ENCODE data around the gene DUOXA1.
"Not testable (repeated sequence)": the region's sequence is repeated elsewhere in the genome, so short reads cannot be mapped to it uniquely, and the experiment has no call there.

DUOXA1 gene

GRCh38 chr15:45079201-45079600 lies 50.5 kb downstream of the DUOXA1 start:
- H3K4me2 ChIP-seq (ENCODE audit: low read length); H3K27me3 ChIP-seq (ENCODE audit: control insufficient read depth, insufficient read depth, low read length); H3K9me3 ChIP-seq (replicated peaks; ENCODE audit: low read length); H3K4me3 ChIP-seq (ENCODE audit: low read length); H3K9ac ChIP-seq (ENCODE audit: low read depth, low read length); H3K4me1 ChIP-seq (ENCODE audit: control insufficient read depth, insufficient read depth, low read length); H3K36me3 ChIP-seq (ENCODE audit: insufficient read depth, low read length): not testable (repeated sequence)

DNA sequence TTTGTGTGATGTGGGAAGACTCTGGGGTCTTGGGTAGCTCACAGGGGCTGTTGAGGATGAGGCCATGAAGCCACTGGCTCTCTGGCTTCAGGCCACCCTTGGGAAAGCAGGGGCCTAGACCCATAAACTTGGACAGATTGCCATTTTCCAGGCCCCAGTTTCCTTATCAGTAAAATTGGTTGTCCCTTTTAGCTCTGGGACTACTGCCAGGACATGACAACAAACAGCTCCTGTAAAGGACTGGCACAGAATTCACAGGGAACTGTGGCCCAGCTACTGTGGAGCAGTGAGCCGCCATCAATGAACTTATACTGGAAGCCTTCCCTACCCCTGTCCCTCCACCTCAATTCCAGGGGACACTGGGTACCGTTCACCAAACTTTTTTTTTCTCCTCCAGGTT lies 52.3 kb downstream of the DUOXA1 start:
- H3K4me3 ChIP-seq (ENCODE audit: low read length); H3K27me3 ChIP-seq (ENCODE audit: control insufficient read depth, insufficient read depth, low read length); H3K36me3 ChIP-seq (ENCODE audit: insufficient read depth, low read length); H3K9ac ChIP-seq (ENCODE audit: low read depth, low read length); H3K4me2 ChIP-seq (ENCODE audit: low read length); H3K4me1 ChIP-seq (ENCODE audit: control insufficient read depth, insufficient read depth, low read length); H3K9me3 ChIP-seq (replicated peaks; ENCODE audit: low read length): not testable (repeated sequence)

- not testable (repeated sequence) for H3K27me3 ChIP-seq (ENCODE audit: control insufficient read depth, insufficient read depth, low read length); H3K4me2 ChIP-seq (ENCODE audit: low read length); H3K9ac ChIP-seq (ENCODE audit: low read depth, low read length); H3K4me3 ChIP-seq (ENCODE audit: low read length); H3K4me1 ChIP-seq (ENCODE audit: control insufficient read depth, insufficient read depth, low read length); H3K9me3 ChIP-seq (replicated peaks; ENCODE audit: low read length); H3K36me3 ChIP-seq (ENCODE audit: insufficient read depth, low read length)
Measured at GRCh38 chr15:45075440-45076320, 54.0 kb downstream of the DUOXA1 start.

GRCh38 chr15:45073602-45074001 lies 56.1 kb downstream of the DUOXA1 start:
- H3K4me1 ChIP-seq (ENCODE audit: control insufficient read depth, insufficient read depth, low read length); H3K4me3 ChIP-seq (ENCODE audit: low read length); H3K4me2 ChIP-seq (ENCODE audit: low read length); H3K9me3 ChIP-seq (replicated peaks; ENCODE audit: low read length); H3K9ac ChIP-seq (ENCODE audit: low read depth, low read length); H3K36me3 ChIP-seq (ENCODE audit: insufficient read depth, low read length); H3K27me3 ChIP-seq (ENCODE audit: control insufficient read depth, insufficient read depth, low read length): not testable (repeated sequence)

DNA sequence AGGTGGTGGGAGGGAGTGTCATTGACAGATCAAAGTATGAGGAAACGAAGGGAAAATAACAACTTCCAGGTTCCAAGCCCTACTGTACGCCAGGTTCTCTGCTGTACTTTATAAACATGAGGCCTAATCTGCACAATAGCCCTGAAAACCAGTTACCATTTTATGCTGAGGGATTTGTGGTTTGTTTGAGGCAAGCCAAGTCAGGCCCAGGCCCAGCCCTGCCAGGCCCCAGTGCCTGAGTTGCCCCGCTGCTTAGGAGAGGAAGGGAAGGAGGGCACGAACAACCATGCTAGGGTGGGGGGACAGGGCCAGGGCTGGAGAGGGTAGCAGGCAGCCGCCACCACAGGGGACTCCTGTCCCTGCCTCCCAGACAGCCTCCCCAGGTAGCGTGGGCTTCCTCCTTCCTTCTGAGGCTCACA lies 59.7 kb downstream of the DUOXA1 start:
- not testable (repeated sequence) for H3K4me1 ChIP-seq (ENCODE audit: control insufficient read depth, insufficient read depth, low read length); H3K27me3 ChIP-seq (ENCODE audit: control insufficient read depth, insufficient read depth, low read length); H3K4me2 ChIP-seq (ENCODE audit: low read length); H3K4me3 ChIP-seq (ENCODE audit: low read length); H3K36me3 ChIP-seq (ENCODE audit: insufficient read depth, low read length); H3K9ac ChIP-seq (ENCODE audit: low read depth, low read length); H3K9me3 ChIP-seq (replicated peaks; ENCODE audit: low read length)
